Kidney (tissue), 14 donors: Measurements from ENCODE around the gene DNAH3. TPM values are rescaled to one million over a fixed set of nuclear protein-coding genes. Genes with fewer than 3 reads are reported as not detected.

Experiments used
- DNase-seq, 5 donors: peaks; one replicate each; pipeline ENCODE4 v3.0.0-alpha.2; 2013 to 2020
- FAIRE-seq: peaks from 2 replicates; lab custom pipeline; 2012; peaks lifted over from hg19 to GRCh38; lab: Jason Lieb, UNC
- H3K27ac ChIP-seq, 2 donors: one replicate each; pipeline ENCODE4 v1.7.0; 2013; ENCODE audit warnings: low read depth in 2 of 2, low read length in 2 of 2, inconsistent platforms in 1 of 2
- H3K27me3 ChIP-seq: one replicate; pipeline ENCODE4 v1.7.1; 2013; ENCODE audit warnings: low read length, inconsistent platforms; ENCODE audit not compliant: control insufficient read depth, insufficient read depth
- H3K36me3 ChIP-seq, 3 donors: one replicate each; pipeline versions ENCODE4 v1.7.0 to v1.7.1; 2013; ENCODE audit warnings: low read length in 3 of 3, control low read depth in 1 of 3, inconsistent platforms in 1 of 3; ENCODE audit not compliant: insufficient read depth in 3 of 3, control insufficient read depth in 2 of 3
- H3K4me1 ChIP-seq, 3 donors: one replicate each; pipeline versions ENCODE4 v1.7.0 to v1.7.1; 2013; ENCODE audit warnings: low read length in 3 of 3, inconsistent platforms in 1 of 3, low read depth in 1 of 3; ENCODE audit not compliant: control insufficient read depth in 2 of 3, insufficient read depth in 2 of 3
- H3K4me3 ChIP-seq, 3 donors: one replicate each; pipeline versions ENCODE4 v1.7.0 to v1.8.1; 2013; ENCODE audit warnings: low read length in 3 of 3, control low read depth in 1 of 3, inconsistent platforms in 1 of 3
- H3K9ac ChIP-seq, 3 donors: one replicate each; pipeline versions ENCODE4 v1.7.0 to v1.7.1; 2013; ENCODE audit warnings: low read length in 3 of 3, control low read depth in 1 of 3, inconsistent platforms in 1 of 3
- H3K9me3 ChIP-seq, 3 donors: one replicate each; pipeline versions ENCODE4 v1.7.0 to v1.7.1; 2013; ENCODE audit warnings: low read length in 3 of 3, control low read depth in 1 of 3, inconsistent platforms in 1 of 3; ENCODE audit not compliant: control insufficient read depth in 2 of 3, insufficient read depth in 1 of 3
- intact Hi-C: fragments of 100-400 bp; cut with DNase I; formaldehyde crosslinking; loops from one replicate; pipeline ENCODE4 v1.11.1; 2022
- polyA plus RNA-seq: library from polyadenylated mRNA; stranded (reverse); fragments of 350-450 nt; fragmentation: Illumina TruSeq; extraction: RNeasy Lipid Tissue Mini Kit (QIAGEN cat#74804); gene quantifications from one replicate; pipeline ENCODE4 v1.2.3, GENCODE V29; 2014; ENCODE audit warnings: low read depth, low replicate concordance; ENCODE audit not compliant: insufficient read depth
- total RNA-seq: library from RNA; stranded (reverse); fragmentation: NEBNext Ultra II Directional; extraction: Animal tissue kit (Norgen Biotek cat#: 25700); gene quantifications from one replicate; pipeline ENCODE4 v1.2.1, GENCODE V29; 2021
- TF ChIP-seq, protein P1 (sequence below): IDR thresholded peaks from 3 replicates; pipeline ENCODE4 v1.5.1; 2012; ENCODE audit warnings: mild to moderate bottlenecking, moderate library complexity, borderline replicate concordance; ENCODE audit not compliant: insufficient read depth; ENCODE audit errors: extremely low read depth
- donor health status: control.
- donor health status: control.
- donor health status: control.
- donor health status: control.
- donor health status: control.
- donor health status: DM: yes; HTN: yes; CAD: no.
- donor health status: Normal renal cell carcinoma (clear cell type).

Gene DNAH3
- total and polyA plus RNA-seq, 2 donors from 2014 or later, result 0.19 to 0.57 TPM

DNA sequence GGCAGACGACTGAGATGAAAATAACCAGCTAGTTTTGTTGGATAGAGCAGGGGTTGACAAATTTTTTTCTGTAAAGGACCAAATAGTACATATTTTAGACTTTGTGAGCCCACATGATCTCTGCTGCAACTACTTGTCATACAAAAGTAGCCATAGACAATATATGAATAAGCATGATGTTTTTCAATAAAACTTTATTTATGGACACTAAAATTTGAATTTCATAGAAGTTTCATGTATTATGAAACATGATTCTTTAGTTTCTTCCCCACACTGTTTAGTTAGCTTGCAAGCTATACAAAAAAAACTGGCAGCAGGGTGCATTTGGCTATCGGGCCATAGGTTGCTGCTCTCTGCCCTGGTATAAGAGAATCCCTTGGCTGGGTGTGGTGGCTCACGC is 193.5 kb downstream of the DNAH3 start:
- FAIRE-seq (no peak), DNase-seq (no peak)
- Histone ChIP-seq H3K9me3 (no peaks in the 10 kb centered on the region), H3K36me3 (no peaks in the 10 kb centered on the region), H3K27ac (no peak overlapping the region), H3K4me3 (no peak overlapping the region), H3K27me3 (no peaks in the 10 kb centered on the region), H3K4me1 (no peaks in the 10 kb centered on the region), H3K9ac (no peak overlapping the region)
- intact Hi-C loops, result no loop called here
- TF ChIP-seq, protein P1, sequence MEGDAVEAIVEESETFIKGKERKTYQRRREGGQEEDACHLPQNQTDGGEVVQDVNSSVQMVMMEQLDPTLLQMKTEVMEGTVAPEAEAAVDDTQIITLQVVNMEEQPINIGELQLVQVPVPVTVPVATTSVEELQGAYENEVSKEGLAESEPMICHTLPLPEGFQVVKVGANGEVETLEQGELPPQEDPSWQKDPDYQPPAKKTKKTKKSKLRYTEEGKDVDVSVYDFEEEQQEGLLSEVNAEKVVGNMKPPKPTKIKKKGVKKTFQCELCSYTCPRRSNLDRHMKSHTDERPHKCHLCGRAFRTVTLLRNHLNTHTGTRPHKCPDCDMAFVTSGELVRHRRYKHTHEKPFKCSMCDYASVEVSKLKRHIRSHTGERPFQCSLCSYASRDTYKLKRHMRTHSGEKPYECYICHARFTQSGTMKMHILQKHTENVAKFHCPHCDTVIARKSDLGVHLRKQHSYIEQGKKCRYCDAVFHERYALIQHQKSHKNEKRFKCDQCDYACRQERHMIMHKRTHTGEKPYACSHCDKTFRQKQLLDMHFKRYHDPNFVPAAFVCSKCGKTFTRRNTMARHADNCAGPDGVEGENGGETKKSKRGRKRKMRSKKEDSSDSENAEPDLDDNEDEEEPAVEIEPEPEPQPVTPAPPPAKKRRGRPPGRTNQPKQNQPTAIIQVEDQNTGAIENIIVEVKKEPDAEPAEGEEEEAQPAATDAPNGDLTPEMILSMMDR, result no peak

DNA sequence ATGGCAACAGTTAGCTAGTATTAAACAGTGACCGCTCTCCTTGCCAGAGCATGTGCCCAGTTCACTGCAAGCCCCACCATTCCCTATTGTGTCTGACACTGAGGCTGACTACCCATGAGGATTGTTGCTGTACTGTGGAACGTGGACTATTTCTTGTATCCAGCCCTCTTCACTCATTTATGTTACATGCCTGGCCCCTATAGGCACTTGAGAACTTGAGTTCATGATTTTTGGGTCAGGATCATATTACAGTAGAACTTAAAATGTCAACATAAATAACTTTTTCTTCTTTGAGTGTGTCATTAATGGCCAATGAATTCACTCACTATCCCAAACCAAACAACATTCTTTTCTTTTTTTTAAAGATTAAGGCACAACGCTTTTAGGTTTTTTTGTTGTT is 194.3 kb downstream of the DNAH3 start:
- no peaks in the 10 kb centered on the region for H3K27me3 ChIP-seq
- no peak overlapping the region for H3K27ac ChIP-seq
- no peaks in the 10 kb centered on the region for H3K4me1 ChIP-seq
- H3K4me3 ChIP-seq, result no peak overlapping the region
- no peaks in the 10 kb centered on the region for H3K36me3 ChIP-seq
- H3K9ac ChIP-seq, result no peak overlapping the region
- DNase-seq, result peak in 3 of 5 donors; percentile 18 to 89 (median 83)
- intact Hi-C loops, result no loop called here
- no peak for FAIRE-seq
- TF ChIP-seq, protein P1, result no peak
- no peaks in the 10 kb centered on the region for H3K9me3 ChIP-seq

DNA sequence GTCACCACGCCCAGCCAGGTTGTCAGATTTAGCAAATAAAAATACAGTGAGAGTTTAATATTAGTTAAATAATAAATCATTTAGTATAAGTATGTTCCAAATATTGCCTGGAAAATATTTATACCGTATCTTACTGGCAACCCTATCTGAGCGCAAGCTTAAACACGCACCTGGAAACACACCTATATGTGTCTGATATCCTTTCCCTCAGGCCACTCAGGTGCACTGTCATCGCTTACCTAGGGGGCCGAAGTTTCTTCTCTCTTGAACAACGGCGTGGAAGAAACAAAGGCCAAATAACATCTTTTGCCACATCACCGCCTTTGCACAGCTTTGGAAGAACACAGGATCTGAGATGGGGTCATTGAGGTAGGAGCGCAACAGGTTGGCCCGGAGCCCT is 196.1 kb downstream of the DNAH3 start:
- H3K36me3 ChIP-seq, result no peaks in the 10 kb centered on the region
- no peaks in the 10 kb centered on the region for H3K4me1 ChIP-seq
- TF ChIP-seq, protein P1, result no peak
- no peak overlapping the region for H3K9ac ChIP-seq
- no peaks in the 10 kb centered on the region for H3K9me3 ChIP-seq
- DNase-seq (no peak), FAIRE-seq (no peak)
- H3K27me3 ChIP-seq, result no peaks in the 10 kb centered on the region
- H3K27ac ChIP-seq, result no peak overlapping the region
- H3K4me3 ChIP-seq, result no peak overlapping the region
- intact Hi-C loops, result no loop called here
